GM19395 (cell line): Measurements from ENCODE around the gene HSF2BP.
"Not testable (repeated sequence)": the region's sequence is repeated elsewhere in the genome, so short reads cannot be mapped to it uniquely, and the experiment has no call there.

Source experiments
- ATAC-seq: cut with Tn5 transposase; IDR thresholded peaks from one replicate; pipeline ENCODE4 v1.9.1; 2021; ENCODE audit warnings: mild to moderate bottlenecking, moderate library complexity; ENCODE audit not compliant: unreplicated experiment

HSF2BP gene

GRCh38 chr21:43623588-43623987, 35.7 kb downstream of the HSF2BP start:
- ATAC-seq, result no peak

GRCh38 chr21:43622796-43623195, 36.5 kb downstream of the HSF2BP start:
- ATAC-seq, result no peak

DNA sequence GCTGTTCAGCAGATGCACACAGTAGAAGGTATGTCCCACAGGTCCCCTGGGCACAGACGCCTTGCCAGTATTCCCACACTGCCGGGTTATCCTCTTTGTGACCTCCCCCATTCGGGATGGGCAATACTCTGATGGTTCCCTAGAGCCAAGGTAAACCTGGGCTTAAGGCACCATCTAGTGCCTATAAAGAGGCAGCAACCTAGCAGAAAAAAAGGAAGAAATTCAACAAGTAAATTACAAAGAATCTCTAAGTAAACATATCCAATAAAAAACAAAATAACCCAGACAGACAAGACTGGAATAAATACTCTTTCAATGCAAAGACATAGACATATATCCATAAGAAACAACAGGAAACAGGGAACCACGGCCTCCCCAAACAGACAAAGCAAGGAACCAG, 39.4 kb downstream of the HSF2BP start:
- ATAC-seq, result no peak

- ATAC-seq, result no peak
Measured at GRCh38 chr21:43619344-43619743, 39.9 kb downstream of the HSF2BP start.

DNA sequence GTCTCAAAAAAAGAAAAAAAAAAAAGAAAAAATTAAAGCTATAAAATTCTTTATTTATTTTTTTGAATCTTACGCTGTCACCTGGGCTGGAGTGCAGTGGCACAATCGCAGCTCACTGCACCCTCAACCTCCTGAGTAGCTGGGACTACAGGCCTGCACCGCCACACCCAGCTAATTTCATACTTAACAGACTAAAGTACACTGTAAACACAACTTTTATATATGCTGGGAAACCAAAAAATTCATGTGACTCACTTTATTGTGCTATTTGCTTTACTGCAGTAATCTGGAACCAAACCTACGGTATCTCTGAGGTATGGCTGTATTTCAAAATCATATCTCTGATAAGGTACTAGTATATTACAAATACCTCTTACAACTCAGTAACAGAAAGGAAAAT, 40.3 kb downstream of the HSF2BP start:
- ATAC-seq, result no peak

- not testable (repeated sequence) for ATAC-seq
Measured at GRCh38 chr21:43616861-43617260, 42.4 kb downstream of the HSF2BP start.

GRCh38 chr21:43614839-43615238, 44.4 kb downstream of the HSF2BP start:
- no peak for ATAC-seq

GRCh38 chr21:43613755-43614638, 45.3 kb downstream of the HSF2BP start:
- no peak for ATAC-seq

DNA sequence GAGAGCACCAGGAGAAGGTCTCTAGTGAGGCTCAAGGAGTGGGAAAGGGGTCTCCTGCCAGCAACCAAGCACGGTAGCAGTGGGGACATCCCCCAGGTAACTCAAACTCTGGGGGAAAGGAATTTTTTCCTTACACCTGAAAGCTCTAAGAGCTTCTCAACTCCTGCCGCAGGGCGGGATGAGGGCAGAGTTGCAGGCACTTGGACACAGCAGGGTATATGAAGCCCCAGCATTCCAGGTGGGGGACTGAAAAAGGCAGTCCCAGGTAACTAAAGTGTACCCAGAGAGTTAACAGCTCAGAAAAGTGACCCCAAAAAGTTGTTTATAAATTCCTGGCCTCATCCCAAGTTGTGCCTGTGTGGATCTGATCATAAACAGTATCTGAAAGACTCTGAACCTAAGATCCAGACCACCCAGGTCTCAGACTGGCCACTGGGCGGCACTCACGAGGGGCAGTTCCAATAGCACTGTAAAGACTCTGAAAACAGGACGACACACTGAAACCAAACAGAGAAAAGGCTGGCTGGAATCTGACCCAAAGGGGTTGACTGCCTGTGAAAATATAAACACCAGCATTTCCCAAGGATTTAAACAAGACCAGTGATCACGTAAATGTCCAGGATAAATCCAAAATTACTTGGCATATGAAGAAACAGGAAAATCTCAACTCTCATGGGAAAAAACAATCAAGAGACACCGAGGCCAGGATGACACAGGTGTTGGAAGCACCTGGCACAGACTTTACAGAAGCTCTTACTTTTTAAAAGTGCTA, 47.5 kb downstream of the HSF2BP start:
- no peak for ATAC-seq

- no peak for ATAC-seq
Measured at GRCh38 chr21:43609501-43610340, 49.6 kb downstream of the HSF2BP start.

DNA sequence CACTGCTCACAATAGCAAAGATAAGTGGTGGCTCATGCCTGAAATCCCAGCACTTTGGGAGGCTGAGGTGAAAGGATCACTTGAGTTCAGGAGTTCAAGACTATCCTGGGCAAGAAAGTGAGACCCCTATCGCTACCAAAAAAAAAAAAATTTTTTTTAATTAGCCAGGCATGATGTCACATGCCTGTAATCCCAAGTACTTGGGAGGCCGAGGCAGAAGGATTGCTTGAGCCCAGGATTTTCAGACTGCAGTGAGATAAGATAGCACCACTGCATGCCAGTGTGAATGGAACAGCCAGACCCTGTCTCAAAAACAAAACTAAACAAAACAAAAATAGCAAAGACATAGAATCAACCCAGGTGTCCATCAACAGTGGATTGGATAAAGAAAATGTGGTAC, 50.6 kb downstream of the HSF2BP start:
- no peak for ATAC-seq

DNA sequence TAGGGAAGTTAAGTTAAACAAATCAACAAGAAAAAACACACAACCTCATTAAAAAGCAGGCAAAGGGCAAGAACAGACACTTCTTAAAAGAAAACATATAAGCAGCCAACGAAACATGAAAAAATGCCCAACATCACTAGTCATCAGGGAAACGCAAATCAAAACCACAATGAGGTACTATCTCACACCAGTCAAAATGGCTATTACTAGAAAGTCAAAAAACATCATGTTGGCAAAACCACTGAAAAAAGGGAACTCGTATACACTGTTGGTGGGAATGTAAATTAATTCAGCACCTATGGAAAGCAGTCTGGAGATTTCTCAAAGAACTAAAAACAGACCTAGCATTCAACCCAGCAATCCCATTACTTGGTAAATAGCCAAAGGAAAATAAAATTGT, 51.1 kb downstream of the HSF2BP start:
- no peak for ATAC-seq

DNA sequence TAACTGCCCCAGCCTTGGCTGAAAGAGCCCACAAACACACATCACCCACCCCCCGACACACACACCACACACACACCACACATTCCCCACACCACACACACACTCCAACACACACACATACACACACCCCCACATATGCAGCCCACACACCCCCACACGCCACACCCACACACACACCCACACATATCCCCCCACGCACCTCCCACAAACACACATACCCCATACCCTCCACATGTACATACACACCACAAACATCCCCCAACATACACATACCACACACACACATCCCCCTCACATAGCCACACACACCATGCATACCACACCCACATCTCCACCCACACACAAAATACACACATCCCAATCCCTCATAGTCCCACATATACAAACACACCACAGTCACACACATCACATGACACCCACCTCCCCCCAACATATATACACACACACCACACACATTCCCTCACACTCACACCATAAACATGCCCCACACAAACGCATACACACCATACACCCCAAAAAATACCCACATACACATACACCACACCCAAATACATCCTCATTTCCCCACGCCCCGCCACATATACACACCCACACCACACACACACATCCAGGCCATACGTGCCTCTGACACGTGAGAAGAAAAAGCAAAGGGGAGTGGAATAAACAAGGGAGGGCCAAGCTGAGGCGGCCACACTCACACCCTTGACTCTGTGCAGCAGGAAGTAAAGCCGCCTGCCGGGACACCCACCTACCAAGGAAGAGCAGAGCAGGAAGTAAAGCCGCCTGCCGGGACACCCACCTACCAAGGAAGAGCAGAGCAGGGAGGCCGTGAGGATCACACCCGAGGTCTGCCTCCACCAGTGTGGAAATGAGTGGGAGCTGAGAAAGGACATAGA, 53.7 kb downstream of the HSF2BP start:
- ATAC-seq, result no peak

GRCh38 chr21:43604505-43605204, 54.6 kb downstream of the HSF2BP start:
- no peak for ATAC-seq

GRCh38 chr21:43603641-43604504, 55.4 kb downstream of the HSF2BP start:
- no peak for ATAC-seq

GRCh38 chr21:43603233-43603626, 56.1 kb downstream of the HSF2BP start:
- ATAC-seq, result no peak

GRCh38 chr21:43602266-43603232, 56.7 kb downstream of the HSF2BP start:
- ATAC-seq, result no peak
